Measurements from ENCODE around the gene VRK1.
A peak's percentile ranks its signal among the peaks of the same experiment; 100 is the strongest.
"Not testable (repeated sequence)": the region's sequence is repeated elsewhere in the genome, so short reads cannot be mapped to it uniquely, and the experiment has no call there.

VRK1 gene, protein sequence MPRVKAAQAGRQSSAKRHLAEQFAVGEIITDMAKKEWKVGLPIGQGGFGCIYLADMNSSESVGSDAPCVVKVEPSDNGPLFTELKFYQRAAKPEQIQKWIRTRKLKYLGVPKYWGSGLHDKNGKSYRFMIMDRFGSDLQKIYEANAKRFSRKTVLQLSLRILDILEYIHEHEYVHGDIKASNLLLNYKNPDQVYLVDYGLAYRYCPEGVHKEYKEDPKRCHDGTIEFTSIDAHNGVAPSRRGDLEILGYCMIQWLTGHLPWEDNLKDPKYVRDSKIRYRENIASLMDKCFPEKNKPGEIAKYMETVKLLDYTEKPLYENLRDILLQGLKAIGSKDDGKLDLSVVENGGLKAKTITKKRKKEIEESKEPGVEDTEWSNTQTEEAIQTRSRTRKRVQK

DNA sequence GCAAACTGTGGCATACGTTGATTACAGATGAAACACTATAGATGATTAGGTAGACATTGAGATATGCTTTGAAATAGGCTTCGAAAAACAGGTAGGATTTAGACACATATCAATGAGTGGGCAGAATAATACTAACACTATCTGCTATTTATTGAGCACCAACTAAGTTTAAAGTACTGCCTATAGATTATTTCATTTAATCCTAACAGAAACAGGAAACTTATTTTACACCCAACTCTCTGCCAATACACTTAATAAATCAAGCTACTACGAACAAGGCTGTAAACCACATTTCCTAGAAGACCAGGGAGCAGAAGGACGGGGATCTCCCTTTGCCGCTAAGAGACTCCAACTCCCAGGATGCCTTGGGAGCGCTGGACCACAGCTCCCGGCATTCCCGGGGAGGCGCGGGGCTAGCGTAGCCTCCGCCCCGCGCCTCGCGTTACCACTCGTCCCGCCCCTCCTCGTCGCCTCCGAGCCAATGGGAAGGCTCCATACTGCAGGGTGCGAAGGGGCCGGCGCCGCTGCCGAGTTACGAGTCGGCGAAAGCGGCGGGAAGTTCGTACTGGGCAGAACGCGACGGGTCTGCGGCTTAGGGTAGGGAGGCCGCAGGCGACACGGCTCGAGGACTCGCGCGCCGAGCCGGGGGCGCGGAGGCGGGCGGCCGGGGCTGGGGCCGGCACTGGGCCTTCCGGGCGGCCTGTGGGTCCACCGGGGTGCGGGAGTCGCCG lies at the start of gene VRK1:
Gene VRK1 (plus strand): TSS at position 532 of the 731 bp plus-strand sequence. CDS start 36,090 bp downstream, outside the sequence.
- DNase-seq = peak; percentile 98

DNA sequence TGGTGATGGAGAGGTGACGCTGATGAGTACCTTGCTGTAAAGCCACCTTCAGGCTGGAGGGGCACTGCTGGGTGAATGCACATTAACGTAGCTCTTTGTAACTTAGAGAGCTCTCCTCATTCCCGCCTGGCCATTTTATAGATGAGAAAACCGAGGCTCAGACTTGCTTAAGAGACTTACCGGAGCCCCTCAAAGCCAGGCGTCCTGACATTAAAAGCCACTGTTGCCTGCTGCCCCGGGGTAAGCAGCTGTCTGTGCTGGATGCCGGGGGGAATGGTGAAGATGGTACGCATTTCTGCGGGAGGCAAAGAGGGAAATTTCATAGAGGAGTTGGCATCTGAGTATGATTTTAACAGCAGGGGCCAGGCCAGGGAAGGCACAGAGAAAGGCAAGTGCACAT lies 49.6 kb upstream of the VRK1 start:
- DNase-seq = no peak

DNA sequence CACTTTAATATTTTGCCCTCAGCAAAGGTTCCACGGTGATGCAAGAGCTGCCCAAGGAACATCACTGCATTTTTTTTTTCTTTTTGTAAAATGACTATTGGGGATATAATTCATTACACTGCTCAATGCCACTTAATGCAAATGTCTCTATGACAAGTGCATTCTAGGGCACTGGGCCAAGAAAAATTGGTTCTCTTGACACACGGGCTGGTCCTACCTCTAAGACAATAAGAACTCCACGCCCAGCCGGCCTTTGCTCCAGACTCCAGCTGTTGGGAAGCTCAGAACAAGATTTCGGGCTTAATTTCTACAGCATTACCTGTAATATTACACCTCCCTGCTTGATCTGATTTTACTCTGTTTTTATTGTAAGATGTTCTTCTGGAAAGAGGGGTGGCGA lies 48.8 kb upstream of the VRK1 start:
- DNase-seq = no peak

DNA sequence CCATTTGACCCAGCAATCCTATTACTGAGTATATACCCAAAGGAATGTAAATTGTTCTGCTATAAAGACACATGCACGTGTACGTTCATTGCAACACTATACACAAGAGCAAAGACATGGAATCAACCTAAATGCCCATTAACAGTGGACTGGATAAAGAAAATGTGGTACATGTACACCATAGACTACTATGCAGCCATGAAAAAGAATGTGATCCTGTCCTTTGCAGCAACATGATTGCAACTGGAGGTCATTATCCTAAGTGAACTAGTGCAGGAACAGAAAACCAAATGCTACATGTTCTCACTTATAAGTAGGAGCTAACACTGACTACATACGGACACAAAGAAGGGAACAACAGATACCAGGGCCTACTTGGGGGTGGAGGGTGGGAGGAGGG lies 45.7 kb upstream of the VRK1 start:
- DNase-seq = no peak

DNA sequence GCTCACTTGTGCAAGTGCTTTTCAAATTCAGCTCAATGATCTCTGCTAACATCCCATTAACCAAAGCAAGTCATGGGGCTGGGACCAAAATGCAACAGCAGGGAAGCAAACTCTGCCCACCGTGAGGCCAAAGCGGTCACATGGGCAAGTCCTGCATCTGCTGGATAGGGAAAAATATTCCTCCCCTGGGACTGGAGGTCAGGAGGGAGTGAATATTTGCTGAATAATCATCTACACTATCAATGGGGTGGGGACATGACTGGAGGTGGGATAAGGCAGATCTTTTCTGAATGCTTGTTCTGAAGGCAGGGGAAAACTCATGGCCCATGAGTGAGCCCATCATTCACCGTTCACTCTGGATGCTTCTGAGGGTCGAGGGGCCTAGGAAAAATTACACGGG lies 45.1 kb upstream of the VRK1 start:
- no peak for DNase-seq

DNA sequence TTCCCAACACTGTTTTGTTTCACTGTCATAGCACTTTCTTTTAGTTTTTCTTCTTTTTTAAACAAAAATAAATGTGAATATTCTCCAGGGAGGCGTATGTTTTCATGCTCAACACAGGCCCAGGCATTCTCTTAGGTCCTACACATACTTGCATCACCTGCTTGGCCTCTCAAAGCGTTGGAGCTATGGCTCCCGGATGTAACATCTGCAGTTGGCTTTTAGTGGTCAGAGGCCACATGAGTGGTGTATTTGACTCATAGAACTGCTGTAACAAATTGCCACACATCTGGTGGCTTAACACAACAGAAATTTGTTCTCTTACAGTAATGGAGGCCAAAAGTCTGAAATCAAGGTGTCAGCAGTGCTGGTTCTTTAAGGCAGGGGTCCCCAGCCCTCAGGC lies 44.6 kb upstream of the VRK1 start:
- DNase-seq = no peak

DNA sequence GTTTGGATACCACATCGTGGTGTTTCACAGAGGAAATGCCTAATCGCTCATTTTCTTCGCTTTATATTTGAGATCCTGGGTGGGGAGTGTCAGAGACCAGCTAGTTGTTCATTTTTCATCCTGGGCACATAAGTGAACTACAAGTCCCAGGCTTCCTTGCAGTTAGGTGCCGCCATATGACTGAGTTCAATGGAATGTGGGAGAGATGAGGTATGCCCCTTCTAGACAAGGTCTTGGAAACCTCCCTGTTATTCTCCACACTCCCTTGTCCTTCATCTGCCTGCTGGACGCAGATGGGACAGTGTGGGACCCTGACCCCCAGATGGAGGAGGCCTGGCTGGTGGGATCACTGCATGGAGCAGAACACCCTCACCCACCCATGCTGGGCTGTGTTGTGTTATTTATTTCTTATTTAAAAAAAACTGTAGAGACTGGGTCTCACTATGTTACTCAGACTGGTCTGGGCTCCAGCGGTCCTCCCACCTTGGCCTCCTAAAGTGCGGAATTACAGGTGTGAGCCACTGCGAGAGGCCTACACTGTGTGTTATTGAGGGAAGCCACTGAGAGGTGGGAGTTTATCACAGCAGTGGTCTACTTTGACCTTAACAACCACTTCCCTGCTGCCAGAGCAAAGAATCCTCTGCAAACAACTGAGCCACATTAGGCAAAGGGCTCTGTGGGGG lies 42.9 kb upstream of the VRK1 start:
- DNase-seq = no peak

DNA sequence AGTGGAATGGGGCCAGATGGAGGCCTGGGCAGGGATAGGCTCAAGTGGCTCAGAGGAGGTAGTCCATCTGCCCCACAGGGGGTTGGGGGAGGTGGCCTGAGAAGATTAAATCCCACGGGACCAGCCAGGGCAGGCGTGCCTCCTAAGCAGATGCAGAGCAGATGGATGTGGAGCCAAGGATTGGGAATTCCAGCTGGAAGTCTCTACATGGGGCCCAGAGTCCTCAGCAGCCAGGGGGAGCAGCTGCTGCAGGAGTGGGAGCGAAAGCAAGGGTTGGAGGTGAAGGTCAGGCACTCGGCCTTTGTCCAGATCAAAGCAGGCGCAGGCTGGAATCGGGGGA lies 42.4 kb upstream of the VRK1 start:
- peak; percentile 22 for DNase-seq

DNA sequence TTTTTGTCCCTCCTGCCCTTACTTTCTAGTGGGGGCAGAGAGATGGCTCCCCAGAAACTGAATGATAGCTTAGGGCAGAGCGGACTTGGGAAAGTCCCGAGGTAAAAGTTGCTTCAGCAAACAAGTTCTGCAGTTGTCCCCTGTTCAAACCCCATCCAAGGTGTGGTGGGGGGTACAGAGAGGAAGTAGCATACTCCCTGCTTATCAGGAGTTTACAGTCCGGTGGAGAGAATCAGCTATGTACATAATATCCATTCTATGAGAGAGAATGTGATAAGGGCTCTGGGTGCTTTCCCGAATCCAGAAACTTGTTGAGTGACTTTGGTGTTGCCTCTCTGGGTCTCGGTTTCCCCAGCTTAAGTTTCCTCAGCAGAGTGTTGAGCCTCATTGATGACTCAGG lies 40.4 kb upstream of the VRK1 start:
- DNase-seq = no peak

DNA sequence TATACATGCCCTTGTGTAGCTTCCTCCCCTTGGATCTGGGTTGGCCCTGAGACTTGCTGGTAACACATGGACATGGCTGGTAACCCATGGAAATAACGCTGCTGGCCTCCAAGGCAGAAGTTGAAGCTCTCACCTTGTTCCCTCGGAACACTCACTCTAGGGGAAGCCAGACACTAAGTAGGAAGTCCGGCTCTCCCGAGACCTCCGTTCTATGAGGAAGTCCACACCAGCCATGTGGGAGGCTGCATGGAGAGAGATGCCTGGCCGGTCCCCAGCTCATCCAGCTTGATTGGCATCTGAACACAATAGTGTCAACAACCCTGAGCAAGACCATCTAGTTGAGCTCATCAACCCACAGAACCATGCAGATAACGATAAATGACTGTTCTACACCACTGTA lies 39.7 kb upstream of the VRK1 start:
- no peak for DNase-seq

DNA sequence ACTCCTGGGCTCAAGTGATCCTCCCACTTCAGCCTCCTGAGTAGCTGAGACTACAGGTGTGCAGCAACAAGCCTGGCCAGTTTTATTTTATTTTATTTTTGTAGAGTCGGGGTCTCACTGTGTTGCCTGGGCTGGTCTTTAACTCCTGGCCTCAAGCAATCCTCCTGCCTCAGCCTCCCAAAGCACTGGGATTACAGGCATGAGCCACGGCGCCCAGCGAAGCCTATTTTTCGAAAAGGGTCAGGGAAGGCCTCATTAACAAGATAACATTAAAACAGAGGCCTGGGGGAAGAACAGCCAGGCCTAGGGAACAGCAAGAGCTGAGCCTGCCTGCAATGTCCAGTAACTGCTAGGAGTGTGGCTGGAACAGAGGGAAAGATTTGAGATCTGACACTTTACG lies 36.1 kb upstream of the VRK1 start:
- no peak for DNase-seq

DNA sequence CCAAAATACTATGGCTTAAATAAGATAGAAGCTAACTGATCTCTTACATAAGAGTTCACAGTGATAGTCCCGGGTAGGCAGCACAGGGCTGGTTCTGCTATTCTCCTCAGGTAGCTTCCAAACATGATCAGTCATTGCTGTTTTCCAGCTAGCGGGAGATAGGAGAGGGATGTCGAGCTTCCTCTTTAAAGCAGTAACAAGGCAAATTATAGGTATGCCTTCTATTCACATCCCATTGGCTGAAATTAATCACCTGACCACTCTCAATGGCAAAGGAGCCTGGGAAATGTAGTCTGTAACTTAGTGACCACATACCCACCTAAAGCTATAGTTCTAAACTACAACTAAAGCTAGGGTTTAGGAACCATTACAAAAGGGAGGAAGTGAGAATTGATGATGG lies 34.5 kb upstream of the VRK1 start:
- peak; percentile 29 for DNase-seq

DNA sequence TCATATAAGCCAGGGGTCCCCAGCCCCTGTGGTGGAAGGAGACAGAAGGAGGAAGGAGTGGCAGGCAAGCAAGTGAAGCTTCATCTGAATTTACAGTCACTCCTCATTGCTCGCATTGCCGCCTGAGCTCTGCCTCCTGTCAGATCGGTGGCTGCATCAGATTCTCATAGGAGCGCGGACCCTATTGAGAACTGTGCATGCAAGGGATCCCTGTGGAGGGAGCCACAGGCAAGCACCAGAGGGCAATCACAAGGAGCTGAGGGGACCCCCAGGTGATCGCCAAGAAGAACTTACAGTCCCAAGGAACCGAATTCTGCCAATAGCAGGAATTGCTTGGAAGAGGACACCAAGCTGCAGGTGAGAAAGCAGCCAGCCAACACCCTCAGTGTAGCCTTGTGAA lies 33.2 kb upstream of the VRK1 start:
- DNase-seq = no peak

DNA sequence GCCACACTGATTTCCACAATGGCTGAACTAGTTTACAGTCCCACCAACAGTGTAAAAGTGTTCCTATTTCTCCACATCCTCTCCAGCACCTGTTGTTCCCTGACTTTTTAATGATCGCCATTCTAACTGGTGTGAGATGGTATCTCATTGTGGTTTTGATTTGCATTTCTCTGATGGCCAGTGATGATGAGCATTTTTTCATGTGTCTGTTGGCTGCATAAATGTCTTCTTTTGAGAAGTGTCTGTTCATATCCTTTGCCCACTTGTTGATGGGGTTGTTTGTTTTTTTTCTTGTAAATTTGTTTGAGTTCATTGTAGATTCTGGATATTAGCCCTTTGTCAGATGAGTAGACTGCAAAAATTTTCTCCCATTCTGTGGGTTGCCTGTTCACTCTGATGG lies 32.0 kb upstream of the VRK1 start:
- DNase-seq = not testable (repeated sequence)

DNA sequence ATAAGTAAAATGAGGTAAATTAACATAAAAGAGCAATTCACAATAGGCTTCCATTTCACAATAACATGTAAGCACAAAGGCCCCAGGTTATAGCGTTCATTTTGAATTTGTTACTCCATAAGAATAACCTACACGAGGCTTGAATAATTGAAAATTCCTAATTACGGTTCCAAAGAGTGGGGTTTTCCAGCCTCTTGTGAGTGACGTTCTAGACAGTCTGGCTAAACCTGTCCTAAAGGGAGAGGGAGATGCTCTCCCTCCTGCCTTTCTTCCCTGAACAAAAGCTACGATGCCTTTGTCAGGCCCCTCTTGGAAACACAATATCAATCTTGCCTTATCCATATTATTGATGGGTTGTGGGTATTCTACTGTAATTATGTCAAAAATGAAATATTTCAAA lies 24.3 kb upstream of the VRK1 start:
- no peak for DNase-seq

DNA sequence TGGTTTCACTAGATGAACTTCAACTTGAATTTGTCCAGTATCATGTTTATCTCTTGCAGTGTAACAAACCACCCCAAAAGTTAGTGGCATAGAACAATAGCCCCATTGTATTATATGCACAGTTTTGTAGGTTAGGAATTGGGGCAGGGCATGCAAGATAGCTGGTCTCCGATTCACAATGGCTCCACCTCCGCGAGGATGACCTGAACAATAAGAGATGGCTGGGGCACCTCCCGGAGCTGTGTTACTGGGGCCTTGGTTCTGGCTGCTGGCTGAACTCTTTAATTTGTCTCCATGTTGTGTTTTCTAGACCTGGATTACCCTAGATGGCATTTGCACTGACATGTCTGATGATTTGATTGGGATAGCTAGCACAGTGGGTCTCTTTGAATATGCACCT lies 20.4 kb upstream of the VRK1 start:
- no peak for DNase-seq

DNA sequence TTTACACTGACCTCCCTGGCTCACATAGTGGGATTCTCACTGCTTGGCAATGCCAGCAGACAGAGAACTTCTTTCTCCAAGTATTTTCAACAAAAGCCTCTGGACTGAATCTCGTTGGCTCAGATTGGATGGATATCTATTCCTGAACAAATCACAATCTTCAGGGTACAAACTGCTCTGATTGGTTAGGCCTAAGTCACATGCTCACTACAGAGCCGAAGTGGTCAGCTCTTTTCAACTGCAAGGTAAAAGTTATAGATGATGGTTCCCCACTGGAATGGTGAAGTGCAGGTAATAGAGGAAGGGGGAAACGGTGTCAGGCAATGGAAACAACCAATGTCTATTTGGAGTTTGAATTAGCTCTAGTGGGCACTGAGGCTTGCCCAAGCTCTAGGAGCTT lies 16.7 kb upstream of the VRK1 start:
- DNase-seq = no peak

DNA sequence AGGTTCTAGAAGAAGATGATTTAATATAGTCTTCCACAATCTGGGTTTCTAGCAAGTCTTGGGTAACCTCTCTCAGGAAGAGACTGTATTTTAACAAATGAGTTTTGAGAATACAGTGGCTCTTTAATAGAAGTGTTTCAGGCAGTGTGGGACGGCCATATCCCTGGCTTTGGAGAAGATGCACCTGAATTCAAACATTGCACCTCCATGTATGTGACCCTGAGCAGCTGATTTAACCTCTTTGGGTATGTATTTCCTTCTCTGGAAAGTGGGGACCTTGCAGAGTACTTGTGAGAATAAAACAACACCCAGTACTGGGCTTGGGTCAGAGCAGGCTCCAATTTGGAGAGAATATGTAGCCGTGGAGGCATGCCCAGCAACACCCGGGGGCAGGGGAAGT lies 15.8 kb upstream of the VRK1 start:
- no peak for DNase-seq

DNA sequence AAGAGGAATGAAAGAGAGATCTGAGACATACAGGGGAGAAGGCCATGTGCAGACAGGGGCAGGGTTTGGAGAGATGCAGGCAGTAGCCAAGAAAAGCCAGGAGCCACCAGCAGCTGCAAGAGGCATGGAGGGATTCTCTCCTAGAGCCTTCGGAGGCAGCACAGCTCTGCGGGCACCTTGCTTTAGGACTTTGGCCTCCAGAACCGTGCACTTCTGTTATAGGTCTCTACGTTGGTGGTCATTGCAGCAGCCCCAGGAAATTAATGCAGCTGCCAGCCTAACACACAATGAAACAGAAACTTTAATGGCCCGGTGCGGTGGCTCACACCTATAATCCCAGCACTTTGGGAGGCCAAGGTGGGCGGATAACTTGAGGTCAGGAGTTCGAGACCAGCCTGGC lies 14.7 kb upstream of the VRK1 start:
- DNase-seq = no peak

DNA sequence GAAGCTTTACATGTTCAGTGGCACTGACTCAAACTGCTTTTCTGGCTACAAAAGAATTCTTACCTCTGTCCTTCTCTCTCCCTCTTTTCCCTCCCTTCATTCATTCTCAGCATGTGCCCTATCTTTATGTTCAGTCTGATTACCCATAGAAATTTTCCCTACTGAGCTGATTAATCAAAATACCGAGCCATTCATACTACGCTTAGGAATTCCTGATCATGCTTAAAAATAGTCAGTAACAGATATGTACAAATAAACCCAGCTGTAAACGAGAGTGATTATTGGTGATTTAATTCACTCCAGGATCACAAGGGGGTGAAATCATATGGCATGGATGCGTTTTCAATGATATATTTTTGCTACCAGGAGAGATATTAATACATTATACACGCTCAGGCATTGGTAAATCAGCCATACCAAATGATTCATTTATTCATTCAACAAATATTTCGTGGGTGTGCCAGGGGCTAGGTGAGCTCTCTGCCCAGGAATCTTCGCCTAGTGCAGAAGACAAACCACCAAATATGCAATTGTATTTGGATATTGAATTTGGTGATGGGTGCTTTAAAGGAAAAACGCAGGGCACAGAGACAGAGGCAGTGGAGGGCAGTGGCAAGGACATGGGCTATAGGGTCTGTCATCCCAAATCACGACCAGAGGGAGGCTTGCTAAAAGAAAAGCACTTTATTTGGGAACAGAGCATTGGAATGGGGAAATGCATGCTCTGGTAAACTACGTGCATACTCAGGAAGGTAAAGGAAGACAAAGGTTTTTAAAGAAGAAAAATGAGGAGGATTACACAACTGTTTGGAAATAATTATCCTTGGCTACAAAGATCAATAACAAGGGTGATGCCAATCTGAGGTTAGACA lies 13.9 kb upstream of the VRK1 start:
- no peak for DNase-seq

DNA sequence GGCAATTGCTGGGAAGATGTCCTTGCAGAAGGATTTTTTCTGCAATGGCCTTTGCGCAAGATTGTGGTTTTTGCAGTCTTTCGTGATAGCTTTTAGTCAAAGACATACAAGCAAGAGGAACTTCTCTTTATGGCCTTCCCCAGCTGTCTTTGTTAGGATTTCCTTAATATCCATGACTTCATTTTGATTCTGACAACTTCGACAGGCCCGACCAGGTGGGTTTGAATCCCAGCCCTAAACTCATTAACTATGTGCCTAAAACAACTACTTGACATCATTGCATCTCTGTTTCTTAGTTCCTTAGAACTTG lies 13.3 kb upstream of the VRK1 start:
- peak; percentile 2 for DNase-seq

DNA sequence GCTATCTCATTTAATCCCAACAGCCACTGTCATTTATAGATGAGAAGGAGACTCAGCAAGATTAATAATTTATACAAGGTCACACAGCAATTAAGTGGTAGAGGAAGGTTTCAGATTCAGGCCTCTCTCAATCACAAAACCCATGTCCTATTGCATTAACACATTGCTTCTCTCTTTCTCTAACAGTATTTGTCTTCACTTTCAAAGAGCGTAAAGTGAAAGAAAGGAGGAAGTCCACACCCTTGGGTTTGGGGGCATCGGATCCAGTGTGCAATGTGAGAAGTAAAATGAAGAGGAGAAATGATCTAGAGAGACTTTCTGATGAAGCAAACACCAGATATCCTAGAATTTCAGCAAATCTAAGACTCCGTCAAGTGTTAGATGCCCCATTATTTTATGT lies 7.0 kb upstream of the VRK1 start:
- DNase-seq = no peak

DNA sequence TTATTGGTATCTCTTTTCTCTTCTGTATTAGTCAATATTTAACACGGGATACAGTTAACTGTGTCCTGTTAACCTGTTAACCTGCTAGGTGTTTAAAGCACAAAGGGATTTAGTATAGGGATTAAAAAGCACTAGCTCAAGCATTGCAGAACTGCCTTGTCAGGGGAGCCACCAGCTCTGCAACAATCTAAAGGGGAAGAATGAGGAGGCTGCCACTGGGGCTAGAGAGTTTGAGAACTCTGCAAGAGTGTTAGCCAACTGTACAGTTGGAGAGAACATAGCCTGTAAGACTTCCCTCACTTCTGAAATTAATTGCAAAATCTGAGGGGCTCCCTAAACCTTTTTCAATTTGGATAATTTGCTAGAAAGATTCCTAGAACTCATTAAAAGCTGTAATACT lies 6.5 kb upstream of the VRK1 start:
- no peak for DNase-seq

Data from midbrain (tissue), 1 donor.